HS-27A (cell line): Measurements from ENCODE around the gene GRIA3.

Source experiments
- DNase-seq: peaks from one replicate; pipeline ENCODE4 v3.0.0-alpha.2; 2012; ENCODE audit warnings: low read depth, missing footprints

The GRIA3 gene

GRCh38 chrX:123193101-123193500 lies 9.0 kb downstream of the GRIA3 start:
- no peak for DNase-seq

GRCh38 chrX:123199338-123199737 lies 15.3 kb downstream of the GRIA3 start:
- no peak for DNase-seq

DNA sequence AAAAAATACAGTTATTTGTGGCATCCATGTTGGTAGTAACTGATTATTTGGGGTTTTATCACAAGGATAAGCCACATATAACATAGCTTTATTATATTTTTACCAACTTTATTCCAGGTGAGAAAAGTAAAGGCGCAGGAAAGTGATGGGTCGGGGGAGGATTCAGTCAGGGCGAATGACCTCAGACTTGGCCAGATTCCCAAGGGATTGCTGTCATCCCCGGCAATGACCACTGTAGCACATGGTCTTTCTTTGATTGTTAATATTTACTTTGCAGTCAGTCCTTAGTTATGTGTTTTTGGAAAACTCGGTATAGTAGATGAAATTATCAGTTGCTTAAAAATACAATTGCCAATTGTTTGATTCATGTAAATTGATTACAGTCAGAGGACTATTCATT lies 17.6 kb downstream of the GRIA3 start:
- no peak for DNase-seq

GRCh38 chrX:123202523-123202922 lies 18.4 kb downstream of the GRIA3 start:
- DNase-seq, result no peak

GRCh38 chrX:123203772-123204171 lies 19.7 kb downstream of the GRIA3 start:
- no peak for DNase-seq

GRCh38 chrX:123206176-123206575 lies 22.1 kb downstream of the GRIA3 start:
- no peak for DNase-seq

DNA sequence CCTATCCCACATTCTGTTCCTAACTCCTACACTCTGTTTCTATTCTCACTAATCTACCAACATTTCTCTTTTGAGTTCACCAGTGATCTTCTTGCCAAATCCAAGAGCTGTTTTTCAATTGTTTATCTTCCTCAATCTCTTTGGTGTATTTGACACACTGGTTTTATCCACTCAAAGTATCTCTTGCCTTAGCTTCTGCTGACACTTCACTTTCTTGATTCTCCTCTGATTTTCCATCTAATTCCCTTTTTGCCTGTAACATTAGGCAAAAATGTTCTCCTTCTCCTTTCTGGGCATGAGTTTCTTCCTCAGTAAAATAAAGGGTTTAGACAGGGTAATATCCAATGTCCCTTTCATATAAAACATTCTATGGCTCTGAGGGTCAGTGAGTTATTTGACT lies 26.2 kb downstream of the GRIA3 start:
- no peak for DNase-seq

GRCh38 chrX:123215397-123216089 lies 31.5 kb downstream of the GRIA3 start:
- DNase-seq, result no peak

- no peak for DNase-seq
These were observed 33.0 kb downstream of the GRIA3 start for GRCh38 chrX:123217077-123217476.

DNA sequence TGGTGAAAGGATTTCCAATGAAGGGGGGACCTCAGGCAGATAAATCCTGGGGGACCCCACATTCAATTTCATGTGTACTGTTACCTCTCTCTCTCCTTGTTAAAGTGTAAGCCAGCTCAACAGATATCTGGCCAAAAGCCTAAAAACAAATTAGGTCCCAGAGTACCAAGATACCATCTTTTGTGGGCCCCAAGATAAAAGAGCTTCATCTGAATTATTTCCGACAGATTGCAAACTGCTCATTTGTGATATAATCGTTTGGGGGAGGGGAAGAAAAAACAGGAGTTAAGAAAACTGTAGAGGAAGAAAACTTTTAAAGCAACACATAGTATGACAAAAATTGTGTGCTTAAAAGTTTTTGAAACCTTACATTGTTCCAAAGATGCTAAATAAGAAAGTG lies 33.6 kb downstream of the GRIA3 start:
- no peak for DNase-seq

DNA sequence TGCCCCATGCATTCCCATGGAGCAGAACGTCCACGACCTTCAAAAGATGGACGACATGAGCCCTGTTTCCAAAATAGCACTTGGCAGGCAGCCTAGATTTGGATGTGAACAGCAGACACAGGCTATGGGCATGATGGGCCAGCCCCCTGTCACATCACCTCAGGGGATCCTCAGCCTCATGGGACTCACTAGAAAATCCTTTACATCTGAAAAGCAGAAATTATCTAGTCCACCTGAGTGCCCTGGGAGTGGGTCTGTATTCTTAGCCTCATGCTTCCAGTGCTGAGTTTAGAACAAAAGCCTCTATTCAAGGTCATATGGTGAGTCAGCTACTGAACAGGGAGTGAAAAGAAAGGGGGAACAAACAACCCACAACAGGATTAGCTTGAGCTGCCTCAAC lies 35.8 kb downstream of the GRIA3 start:
- no peak for DNase-seq

GRCh38 chrX:123222920-123223319 lies 38.8 kb downstream of the GRIA3 start:
- DNase-seq, result no peak

- DNase-seq, result no peak
These were observed 39.3 kb downstream of the GRIA3 start for GRCh38 chrX:123223409-123223808.

- DNase-seq, result no peak
These were observed 39.8 kb downstream of the GRIA3 start for GRCh38 chrX:123223859-123224258.

DNA sequence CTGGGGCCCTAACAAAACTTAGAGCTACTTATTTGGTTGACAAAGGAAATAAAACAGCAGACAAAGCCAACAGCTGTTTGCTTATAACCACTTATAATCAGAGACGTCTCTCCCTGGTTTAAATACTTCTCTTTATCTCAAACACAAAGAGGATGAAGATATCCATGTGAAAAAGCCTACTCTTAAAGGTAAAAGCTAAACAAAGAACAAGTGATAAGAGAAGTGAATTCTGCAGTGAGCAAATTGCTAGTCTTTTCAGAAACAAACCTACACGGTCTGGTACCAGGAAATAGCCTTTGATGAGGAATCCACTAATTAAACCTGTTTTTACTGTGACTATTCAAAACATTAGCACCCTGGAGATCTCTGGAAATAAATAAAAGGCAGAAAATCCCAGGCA lies 46.7 kb downstream of the GRIA3 start:
- no peak for DNase-seq

- DNase-seq, result no peak
These were observed 52.8 kb downstream of the GRIA3 start for GRCh38 chrX:123236859-123237258.

- no peak for DNase-seq
These were observed 53.2 kb downstream of the GRIA3 start for GRCh38 chrX:123237271-123237670.

- no peak for DNase-seq
These were observed 70.4 kb downstream of the GRIA3 start for GRCh38 chrX:123254457-123254856.

- DNase-seq, result no peak
These were observed 72.3 kb downstream of the GRIA3 start for GRCh38 chrX:123256378-123256777.

GRCh38 chrX:123260920-123261418 lies 76.9 kb downstream of the GRIA3 start:
- DNase-seq, result no peak

GRCh38 chrX:123263270-123263669 lies 79.2 kb downstream of the GRIA3 start:
- DNase-seq, result no peak

GRCh38 chrX:123263747-123264146 lies 79.7 kb downstream of the GRIA3 start:
- no peak for DNase-seq

GRCh38 chrX:123267220-123267619 lies 83.1 kb downstream of the GRIA3 start:
- no peak for DNase-seq

DNA sequence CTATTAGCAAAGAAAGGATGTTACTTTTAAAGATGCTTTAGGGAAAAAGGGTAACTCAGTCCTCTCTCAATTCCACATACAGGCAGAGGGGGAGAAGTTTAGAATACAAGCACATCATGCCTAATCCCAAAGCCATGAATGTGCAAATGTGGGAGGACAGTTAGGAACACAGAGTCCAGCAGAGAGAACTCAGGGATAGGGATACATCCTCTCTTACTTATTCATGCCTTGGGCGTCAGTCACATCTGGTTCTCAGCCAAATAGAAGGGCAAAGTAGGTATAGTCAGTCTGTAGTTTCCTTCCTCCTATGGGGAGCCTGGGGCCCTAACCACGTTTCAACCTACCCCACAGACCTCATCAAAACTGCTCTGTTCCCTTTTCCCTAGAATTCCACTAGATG lies 87.8 kb downstream of the GRIA3 start:
- DNase-seq, result no peak
